Measurements from ENCODE around the gene CCDC85A. TPM values are rescaled to one million over a fixed set of nuclear protein-coding genes. Genes with fewer than 3 reads are reported as not detected.

The CCDC85A gene
- total and polyA plus RNA-seq, 2 experiments from 2014 or later, result 2.5 to 3.3 TPM

GRCh38 chr2:56215911-56216310 is 32.1 kb downstream of the CCDC85A start:
- no peaks in the 10 kb centered on the region for H3K9me3 ChIP-seq (ENCODE audit: low read depth)
- no peak for TF ChIP-seq CTCF (IDR thresholded peaks at IDR 0.05; ENCODE audit: poor library complexity)
- no peak for TF ChIP-seq EZH2 (IDR thresholded peaks at IDR 0.05; ENCODE audit: borderline replicate concordance)
- TF ChIP-seq EZH2phosphoT487 (IDR thresholded peaks at IDR 0.05; ENCODE audit: low read depth, severe bottlenecking, unreplicated experiment), result no peak
- H4K20me1 ChIP-seq (ENCODE audit: insufficient read depth, poor library complexity, severe bottlenecking), result no peaks in the 10 kb centered on the region
- H3K79me2 ChIP-seq, result no peaks in the 10 kb centered on the region
- H3K27ac ChIP-seq, result no peak overlapping the region
- H3K4me2 ChIP-seq, result no peak overlapping the region
- H3K4me3 ChIP-seq, result no peak overlapping the region
- DNase-seq (ENCODE audit: low spot score), result no peak
- no peaks in the 10 kb centered on the region for H3K36me3 ChIP-seq (replicated peaks; ENCODE audit: insufficient read depth, low read depth)
- 94% methylated on average over 2 of the region's 2 CpGs for WGBS (ENCODE audit: low lambda C conversion rate, missing lambda C conversion rate)
- H2AFZ ChIP-seq, result no peak overlapping the region
- no peaks in the 10 kb centered on the region for H3K4me1 ChIP-seq (ENCODE audit: insufficient read depth)
- no peaks in the 10 kb centered on the region for H3K9me2 ChIP-seq (replicated peaks; ENCODE audit: insufficient read depth)
- H3K27me3 ChIP-seq, result no peaks in the 10 kb centered on the region

- no peaks in the 10 kb centered on the region for H4K20me1 ChIP-seq (ENCODE audit: insufficient read depth, poor library complexity, severe bottlenecking)
Observed at GRCh38 chr2:56217106-56217505, 33.3 kb downstream of the CCDC85A start.

GRCh38 chr2:56222481-56222880 is 38.7 kb downstream of the CCDC85A start:
- H3K9me3 ChIP-seq (ENCODE audit: low read depth), result no peaks in the 10 kb centered on the region
- H3K9me2 ChIP-seq (replicated peaks; ENCODE audit: insufficient read depth), result no peaks in the 10 kb centered on the region
- 89% methylated on average over 3 of the region's 3 CpGs for WGBS (ENCODE audit: low lambda C conversion rate, missing lambda C conversion rate)
- no peak overlapping the region for H3K27ac ChIP-seq
- DNase-seq (ENCODE audit: low spot score), result no peak
- no peaks in the 10 kb centered on the region for H4K20me1 ChIP-seq (ENCODE audit: insufficient read depth, poor library complexity, severe bottlenecking)
- no peaks in the 10 kb centered on the region for H3K79me2 ChIP-seq
- H3K4me1 ChIP-seq (ENCODE audit: insufficient read depth), result no peaks in the 10 kb centered on the region
- H2AFZ ChIP-seq, result no peak overlapping the region
- TF ChIP-seq EZH2 (IDR thresholded peaks at IDR 0.05; ENCODE audit: borderline replicate concordance), result no peak
- no peak for TF ChIP-seq CTCF (IDR thresholded peaks at IDR 0.05; ENCODE audit: poor library complexity)
- no peak for TF ChIP-seq EZH2phosphoT487 (IDR thresholded peaks at IDR 0.05; ENCODE audit: low read depth, severe bottlenecking, unreplicated experiment)
- H3K4me3 ChIP-seq, result no peak overlapping the region
- no peaks in the 10 kb centered on the region for H3K36me3 ChIP-seq (replicated peaks; ENCODE audit: insufficient read depth, low read depth)
- no peaks in the 10 kb centered on the region for H3K27me3 ChIP-seq
- H3K4me2 ChIP-seq, result no peak overlapping the region

More at GRCh38 chr2:56217106-56217505, 33.3 kb downstream of the CCDC85A start:
- H2AFZ ChIP-seq, result no peak overlapping the region
- no peak for TF ChIP-seq CTCF (IDR thresholded peaks at IDR 0.05; ENCODE audit: poor library complexity)
- TF ChIP-seq EZH2 (IDR thresholded peaks at IDR 0.05; ENCODE audit: borderline replicate concordance), result no peak
- TF ChIP-seq EZH2phosphoT487 (IDR thresholded peaks at IDR 0.05; ENCODE audit: low read depth, severe bottlenecking, unreplicated experiment), result no peak
- no peaks in the 10 kb centered on the region for H3K36me3 ChIP-seq (replicated peaks; ENCODE audit: insufficient read depth, low read depth)
- DNase-seq (ENCODE audit: low spot score), result no peak
- no peak overlapping the region for H3K4me2 ChIP-seq
- no peaks in the 10 kb centered on the region for H3K9me2 ChIP-seq (replicated peaks; ENCODE audit: insufficient read depth)
- no peaks in the 10 kb centered on the region for H3K9me3 ChIP-seq (ENCODE audit: low read depth)
- H3K27ac ChIP-seq, result no peak overlapping the region
- H3K79me2 ChIP-seq, result no peaks in the 10 kb centered on the region
- 42% methylated on average over 1 of the region's 1 CpG for WGBS (ENCODE audit: low lambda C conversion rate, missing lambda C conversion rate)
- no peaks in the 10 kb centered on the region for H3K4me1 ChIP-seq (ENCODE audit: insufficient read depth)
- no peaks in the 10 kb centered on the region for H3K27me3 ChIP-seq
- no peak overlapping the region for H3K4me3 ChIP-seq

- no peaks in the 10 kb centered on the region for H3K9me2 ChIP-seq (replicated peaks; ENCODE audit: insufficient read depth)
- H3K27me3 ChIP-seq, result no peaks in the 10 kb centered on the region
- H3K4me3 ChIP-seq, result no peak overlapping the region
- H3K27ac ChIP-seq, result no peak overlapping the region
- no peak overlapping the region for H2AFZ ChIP-seq
- TF ChIP-seq EZH2phosphoT487 (IDR thresholded peaks at IDR 0.05; ENCODE audit: low read depth, severe bottlenecking, unreplicated experiment), result no peak
- no peak for TF ChIP-seq CTCF (IDR thresholded peaks at IDR 0.05; ENCODE audit: poor library complexity)
- no peak for TF ChIP-seq EZH2 (IDR thresholded peaks at IDR 0.05; ENCODE audit: borderline replicate concordance)
- no peaks in the 10 kb centered on the region for H3K79me2 ChIP-seq
- 94% methylated on average over 1 of the region's 1 CpG for WGBS (ENCODE audit: low lambda C conversion rate, missing lambda C conversion rate)
- H4K20me1 ChIP-seq (ENCODE audit: insufficient read depth, poor library complexity, severe bottlenecking), result no peaks in the 10 kb centered on the region
- no peak overlapping the region for H3K4me2 ChIP-seq
- no peak for DNase-seq (ENCODE audit: low spot score)
- no peaks in the 10 kb centered on the region for H3K4me1 ChIP-seq (ENCODE audit: insufficient read depth)
- H3K9me3 ChIP-seq (ENCODE audit: low read depth), result no peaks in the 10 kb centered on the region
- no peaks in the 10 kb centered on the region for H3K36me3 ChIP-seq (replicated peaks; ENCODE audit: insufficient read depth, low read depth)
Observed at GRCh38 chr2:56224316-56224715, 40.5 kb downstream of the CCDC85A start.
